MCF 10A (cell line): Measurements from ENCODE around the gene MIER2. TPM values are rescaled to one million over a fixed set of nuclear protein-coding genes. Genes with fewer than 3 reads are reported as not detected.
"Not testable (repeated sequence)": the region's sequence is repeated elsewhere in the genome, so short reads cannot be mapped to it uniquely, and the experiment has no call there.

Source experiments
- BruUV-seq: library from RNA; stranded (reverse); fragments of 400-500 nt; replicated peaks from 2 replicates; lab custom pipeline; 2021; lab: Mats Ljungman, UMichigan
- CTCF ChIA-PET: fragments of 300-600 bp; sonication (Branson Sonifier 250); formaldehyde crosslinking; extraction: SDS; loops from one replicate; lab custom pipeline; 2021; ENCODE audit warnings: antibody characterized with exemption, inconsistent platforms; lab: Yijun Ruan, JAX
- POLR2A ChIA-PET: fragments of 300-600, 350-650 bp; sonication (Branson Sonifier 250); formaldehyde crosslinking; extraction: SDS; loops from one replicate; lab custom pipeline; 2020; ENCODE audit warnings: antibody characterized with exemption, inconsistent platforms; lab: Yijun Ruan, JAX
- DNase-seq: peaks from one replicate; pipeline ENCODE4 v3.0.0-alpha.2; 2018; ENCODE audit not compliant: unreplicated experiment
- H3K27ac Mint-ChIP-seq: one replicate; pipeline ENCODE4 v1.8.0; 2022; ENCODE audit warnings: mild to moderate bottlenecking, low read depth, mixed read lengths; ENCODE audit not compliant: unreplicated experiment
- H3K27me3 Mint-ChIP-seq: one replicate; pipeline ENCODE4 v1.8.0; 2022; ENCODE audit warnings: mixed read lengths; ENCODE audit not compliant: insufficient read depth, unreplicated experiment
- H3K36me3 Mint-ChIP-seq: one replicate; pipeline ENCODE4 v1.8.0; 2022; ENCODE audit warnings: mild to moderate bottlenecking, moderate library complexity, mixed read lengths; ENCODE audit not compliant: insufficient read depth, unreplicated experiment
- H3K4me1 Mint-ChIP-seq: one replicate; pipeline ENCODE4 v1.8.0; 2022; ENCODE audit warnings: mixed read lengths; ENCODE audit not compliant: insufficient read depth, unreplicated experiment
- H3K4me3 Mint-ChIP-seq: one replicate; pipeline ENCODE4 v1.8.0; 2022; ENCODE audit warnings: mild to moderate bottlenecking, moderate library complexity, mixed read lengths; ENCODE audit not compliant: unreplicated experiment
- H3K9me3 Mint-ChIP-seq: one replicate; pipeline ENCODE4 v1.8.0; 2022; ENCODE audit warnings: mixed read lengths; ENCODE audit not compliant: unreplicated experiment
- CTCF ChIP-seq: fragments of 200-600 bp; IDR thresholded peaks from one replicate; pipeline ENCODE4 v1.8.0; 2022; ENCODE audit warnings: antibody characterized with exemption, mild to moderate bottlenecking; ENCODE audit not compliant: unreplicated experiment
- intact Hi-C: fragments of 100-400 bp; cut with micrococcal nuclease; formaldehyde crosslinking; loops from 2 replicates; pipeline ENCODE4 v1.14.1; 2022
- total RNA-seq: library from RNA; stranded (reverse); gene quantifications from 2 replicates; pipeline ENCODE4 v1.2.3, GENCODE V29; 2022

The MIER2 gene
- total RNA-seq, 1 experiment from 2014 or later, result 24.2 TPM

- POLR2A ChIA-PET, result interaction anchor here (1.0 kb wide), 1 partner anchor 11 kb away, joined by 4 read pairs; no protein-coding TSS in a partner anchor
- Mint-ChIP-seq H3K27me3 (peaks cover 15% of the 10 kb centered on the region), H3K36me3 (no peaks in the 10 kb centered on the region), H3K4me1 (no peaks in the 10 kb centered on the region), H3K4me3 (no peak overlapping the region), H3K27ac (no peak overlapping the region), H3K9me3 (no peaks in the 10 kb centered on the region)
- no peak for TF ChIP-seq CTCF
- no peak for DNase-seq
- CTCF ChIA-PET, result no interaction called here
- intact Hi-C loops, result no loop called here
- BruUV-seq, result no TSS peak
Observed at GRCh38 chr19:362683-363082, 18.1 kb upstream of the MIER2 start.

- CTCF ChIA-PET, result no interaction called here
- H3K27ac Mint-ChIP-seq, result no peak overlapping the region
- no peak for DNase-seq
- H3K4me1 Mint-ChIP-seq, result no peaks in the 10 kb centered on the region
- H3K9me3 Mint-ChIP-seq, result no peaks in the 10 kb centered on the region
- H3K27me3 Mint-ChIP-seq, result peaks cover 10% of the 10 kb centered on the region
- H3K4me3 Mint-ChIP-seq, result no peak overlapping the region
- TF ChIP-seq CTCF, result no peak
- POLR2A ChIA-PET, result interaction anchor here (1.0 kb wide), 1 partner anchor 10 kb away, joined by 4 read pairs; no protein-coding TSS in a partner anchor
- intact Hi-C loops, result no loop called here
- BruUV-seq, result no TSS peak
- no peaks in the 10 kb centered on the region for H3K36me3 Mint-ChIP-seq
Observed at GRCh38 chr19:362154-362553, 17.6 kb upstream of the MIER2 start.

- Mint-ChIP-seq H3K27me3 (no peaks in the 10 kb centered on the region), H3K9me3 (peaks cover under 1% of the 10 kb centered on the region), H3K4me1 (no peaks in the 10 kb centered on the region), H3K4me3 (no peak overlapping the region), H3K36me3 (no peaks in the 10 kb centered on the region), H3K27ac (no peak overlapping the region)
- no peak for DNase-seq
- intact Hi-C loops, result no loop called here
- ChIA-PET POLR2A (no interaction called here), CTCF (no interaction called here)
- no peak for TF ChIP-seq CTCF
- no TSS peak for BruUV-seq
Observed at GRCh38 chr19:359653-359925, 15.0 kb upstream of the MIER2 start.

GRCh38 chr19:355536-355935, 10.9 kb upstream of the MIER2 start:
- CTCF ChIA-PET, BruUV-seq, H3K4me1 Mint-ChIP-seq, H3K27ac Mint-ChIP-seq, intact Hi-C loops, H3K4me3 Mint-ChIP-seq, DNase-seq, H3K36me3 Mint-ChIP-seq, H3K27me3 Mint-ChIP-seq, POLR2A ChIA-PET: not testable (repeated sequence)
- peaks cover 17% of the 10 kb centered on the region for H3K9me3 Mint-ChIP-seq

GRCh38 chr19:355134-355533, 10.5 kb upstream of the MIER2 start:
- no peak overlapping the region for H3K4me3 Mint-ChIP-seq
- CTCF ChIA-PET, result no interaction called here
- no peaks in the 10 kb centered on the region for H3K27me3 Mint-ChIP-seq
- no peak overlapping the region for H3K27ac Mint-ChIP-seq
- intact Hi-C loops, result no loop called here
- DNase-seq, result peak; percentile 67
- POLR2A ChIA-PET, result no interaction called here
- H3K4me1 Mint-ChIP-seq, result no peaks in the 10 kb centered on the region
- TF ChIP-seq CTCF, result no peak
- BruUV-seq, result no TSS peak
- H3K36me3 Mint-ChIP-seq, result no peaks in the 10 kb centered on the region
- peaks cover 17% of the 10 kb centered on the region for H3K9me3 Mint-ChIP-seq
